Measurements from ENCODE around the gene TNFRSF17.

- TF ChIP-seq, protein P1, sequence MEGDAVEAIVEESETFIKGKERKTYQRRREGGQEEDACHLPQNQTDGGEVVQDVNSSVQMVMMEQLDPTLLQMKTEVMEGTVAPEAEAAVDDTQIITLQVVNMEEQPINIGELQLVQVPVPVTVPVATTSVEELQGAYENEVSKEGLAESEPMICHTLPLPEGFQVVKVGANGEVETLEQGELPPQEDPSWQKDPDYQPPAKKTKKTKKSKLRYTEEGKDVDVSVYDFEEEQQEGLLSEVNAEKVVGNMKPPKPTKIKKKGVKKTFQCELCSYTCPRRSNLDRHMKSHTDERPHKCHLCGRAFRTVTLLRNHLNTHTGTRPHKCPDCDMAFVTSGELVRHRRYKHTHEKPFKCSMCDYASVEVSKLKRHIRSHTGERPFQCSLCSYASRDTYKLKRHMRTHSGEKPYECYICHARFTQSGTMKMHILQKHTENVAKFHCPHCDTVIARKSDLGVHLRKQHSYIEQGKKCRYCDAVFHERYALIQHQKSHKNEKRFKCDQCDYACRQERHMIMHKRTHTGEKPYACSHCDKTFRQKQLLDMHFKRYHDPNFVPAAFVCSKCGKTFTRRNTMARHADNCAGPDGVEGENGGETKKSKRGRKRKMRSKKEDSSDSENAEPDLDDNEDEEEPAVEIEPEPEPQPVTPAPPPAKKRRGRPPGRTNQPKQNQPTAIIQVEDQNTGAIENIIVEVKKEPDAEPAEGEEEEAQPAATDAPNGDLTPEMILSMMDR (IDR thresholded peaks at IDR 0.05; ENCODE audit: low read length) = no peak
- no peak for TF ChIP-seq EZH2 (optimal IDR thresholded peaks at IDR 0.05; ENCODE audit: low read depth, low read length)
- no peak for TF ChIP-seq EZH2phosphoT487 (IDR thresholded peaks at IDR 0.05; ENCODE audit: low read length)
These were observed 44.9 kb downstream of the TNFRSF17 start for GRCh38 chr16:12009922-12010321.

Measured in MM.1S (cell line).